Loucy (cell line): ENCODE measurements around the gene ZNF207.

Experiments used
- H2AFZ ChIP-seq: fragments of 200-600 bp; sonication (generic); 2 replicates; pipeline ENCODE4 v1.6.0; 2016; ENCODE audit warnings: antibody characterized with exemption, mild to moderate bottlenecking, low read length, moderate library complexity
- H3F3A ChIP-seq: fragments of 200-600 bp; 2 replicates; pipeline ENCODE4 v1.6.0; 2016; ENCODE audit warnings: antibody characterized with exemption, low read depth, mild to moderate bottlenecking
- H3K27me3 ChIP-seq: fragments of 200-600 bp; sonication (generic); 2 replicates; pipeline ENCODE4 v1.6.1; 2014; ENCODE audit warnings: low read length, mild to moderate bottlenecking; ENCODE audit not compliant: insufficient read depth, poor library complexity, severe bottlenecking
- H3K36me3 ChIP-seq: fragments of 200-600 bp; sonication (generic); 2 replicates; pipeline ENCODE4 v1.6.1; 2016; ENCODE audit warnings: low read length; ENCODE audit not compliant: insufficient read depth
- H3K4me1 ChIP-seq: fragments of 200-600 bp; sonication (generic); 2 replicates; pipeline ENCODE4 v1.5.1; 2014; ENCODE audit warnings: low read length, mild to moderate bottlenecking; ENCODE audit not compliant: insufficient read depth, poor library complexity, severe bottlenecking
- H3K4me2 ChIP-seq: fragments of 200-600 bp; sonication (generic); 2 replicates; pipeline ENCODE4 v1.6.0; 2014; ENCODE audit warnings: antibody characterized with exemption, low read length, low read depth, mild to moderate bottlenecking; ENCODE audit not compliant: poor library complexity, severe bottlenecking
- H3K4me3 ChIP-seq: fragments of 200-600 bp; sonication (generic); 2 replicates; pipeline ENCODE4 v1.5.1; 2014; ENCODE audit warnings: low read length, mild to moderate bottlenecking, mixed read lengths; ENCODE audit not compliant: poor library complexity, severe bottlenecking
- H3K79me2 ChIP-seq: fragments of 200-600 bp; sonication (generic); 2 replicates; pipeline ENCODE4 v1.6.1; 2014; ENCODE audit warnings: low read length; ENCODE audit not compliant: insufficient read depth
- H3K9ac ChIP-seq: fragments of 200-600 bp; sonication (generic); 2 replicates; pipeline ENCODE4 v1.6.0; 2014; ENCODE audit warnings: mild to moderate bottlenecking, low read depth, low read length, moderate library complexity; ENCODE audit not compliant: poor library complexity, severe bottlenecking
- H3K9me2 ChIP-seq: fragments of 200-600 bp; sonication (generic); replicated peaks from 2 replicates; pipeline ENCODE4 v1.6.1; 2016; ENCODE audit warnings: low read depth, low read length, mixed read lengths
- H3K9me3 ChIP-seq: fragments of 200-600 bp; sonication (generic); 2 replicates; pipeline ENCODE4 v1.6.1; 2014; ENCODE audit warnings: mild to moderate bottlenecking, antibody characterized with exemption, low read length, low read depth; ENCODE audit not compliant: insufficient read depth
- H4K20me1 ChIP-seq: fragments of 200-600 bp; sonication (generic); 2 replicates; pipeline ENCODE4 v1.6.0; 2014; ENCODE audit warnings: antibody characterized with exemption, low read length, mild to moderate bottlenecking; ENCODE audit not compliant: insufficient read depth, poor library complexity, severe bottlenecking
- CTCF ChIP-seq: fragments of 200-600 bp; sonication (generic); conservative IDR thresholded peaks from 2 replicates; pipeline ENCODE4 v1.5.1; 2014; ENCODE audit warnings: mild to moderate bottlenecking, antibody characterized with exemption, low read length
- EZH2phosphoT487 ChIP-seq: fragments of 200-600 bp; IDR thresholded peaks from 2 replicates; pipeline ENCODE4 v1.6.1; 2018; ENCODE audit warnings: antibody characterized with exemption, mild to moderate bottlenecking, moderate library complexity, borderline replicate concordance

ZNF207 gene

GRCh38 chr17:32327911-32328310 lies 22.0 kb upstream of the ZNF207 start:
- Histone ChIP-seq H3K9me2 (no peaks in the 10 kb centered on the region), H2AFZ (no peak overlapping the region), H3K9ac (no peak overlapping the region), H3K4me2 (no peak overlapping the region), H3K4me3 (no peak overlapping the region), H3K79me2 (no peaks in the 10 kb centered on the region), H3F3A (no peaks in the 10 kb centered on the region; the same call in 1 of the 2 replicates), H3K9me3 (no peaks in the 10 kb centered on the region), H3K4me1 (no peaks in the 10 kb centered on the region), H3K27me3 (no peaks in the 10 kb centered on the region), H3K36me3 (no peaks in the 10 kb centered on the region), H4K20me1 (no peaks in the 10 kb centered on the region)
- no peak for TF ChIP-seq CTCF
- no peak for TF ChIP-seq EZH2phosphoT487

- no peaks in the 10 kb centered on the region for H3K9me3 ChIP-seq
These were observed 19.8 kb upstream of the ZNF207 start for GRCh38 chr17:32330147-32330546.

GRCh38 chr17:32331243-32332040 lies 18.5 kb upstream of the ZNF207 start:
- no peak overlapping the region for H3K4me2 ChIP-seq
- H3K9me2 ChIP-seq = no peaks in the 10 kb centered on the region
- H3K9ac ChIP-seq = no peak overlapping the region
- no peaks in the 10 kb centered on the region for H4K20me1 ChIP-seq
- H3F3A ChIP-seq = no peaks in the 10 kb centered on the region; the same call in 1 of the 2 replicates
- no peaks in the 10 kb centered on the region for H3K79me2 ChIP-seq
- no peaks in the 10 kb centered on the region for H3K9me3 ChIP-seq
- H3K4me1 ChIP-seq = no peaks in the 10 kb centered on the region
- H3K27me3 ChIP-seq = no peaks in the 10 kb centered on the region
- H3K4me3 ChIP-seq = no peak overlapping the region
- peaks cover 9% of the 10 kb centered on the region; the same call in 1 of the 2 replicates for H3K36me3 ChIP-seq
- no peak overlapping the region for H2AFZ ChIP-seq
- TF ChIP-seq CTCF (no peak), EZH2phosphoT487 (no peak)

More at GRCh38 chr17:32330147-32330546, 19.8 kb upstream of the ZNF207 start:
- no peaks in the 10 kb centered on the region for H4K20me1 ChIP-seq
- H3K79me2 ChIP-seq = no peaks in the 10 kb centered on the region
- no peaks in the 10 kb centered on the region for H3K9me2 ChIP-seq
- H3K4me3 ChIP-seq = no peak overlapping the region
- H3K36me3 ChIP-seq = peaks cover 9% of the 10 kb centered on the region; the same call in 1 of the 2 replicates
- no peak overlapping the region for H2AFZ ChIP-seq
- H3K9ac ChIP-seq = no peak overlapping the region
- no peak for TF ChIP-seq EZH2phosphoT487
- TF ChIP-seq CTCF = no peak
- no peaks in the 10 kb centered on the region for H3K27me3 ChIP-seq
- H3K4me2 ChIP-seq = no peak overlapping the region
- no peaks in the 10 kb centered on the region for H3K4me1 ChIP-seq
- no peaks in the 10 kb centered on the region; the same call in 1 of the 2 replicates for H3F3A ChIP-seq
